Retinal pigment epithelial cell (primary cell): ENCODE results near the gene STX1B.
A peak's percentile ranks its signal among the peaks of the same experiment; 100 is the strongest.

Source experiments
- DNase-seq: peaks from one replicate; pipeline ENCODE4 v3.0.0-alpha.2; 2010; ENCODE audit warnings: low read depth
- H3K4me3 ChIP-seq: 2 replicates; pipeline ENCODE4 v1.5.1; 2011; ENCODE audit warnings: mild to moderate bottlenecking, low read length, control low read depth, moderate library complexity
- TF ChIP-seq, protein P1 (sequence below): conservative IDR thresholded peaks from 2 replicates; pipeline ENCODE4 v1.5.1; 2011; ENCODE audit warnings: low read depth, low read length, control low read depth, inconsistent platforms

The STX1B gene

DNA sequence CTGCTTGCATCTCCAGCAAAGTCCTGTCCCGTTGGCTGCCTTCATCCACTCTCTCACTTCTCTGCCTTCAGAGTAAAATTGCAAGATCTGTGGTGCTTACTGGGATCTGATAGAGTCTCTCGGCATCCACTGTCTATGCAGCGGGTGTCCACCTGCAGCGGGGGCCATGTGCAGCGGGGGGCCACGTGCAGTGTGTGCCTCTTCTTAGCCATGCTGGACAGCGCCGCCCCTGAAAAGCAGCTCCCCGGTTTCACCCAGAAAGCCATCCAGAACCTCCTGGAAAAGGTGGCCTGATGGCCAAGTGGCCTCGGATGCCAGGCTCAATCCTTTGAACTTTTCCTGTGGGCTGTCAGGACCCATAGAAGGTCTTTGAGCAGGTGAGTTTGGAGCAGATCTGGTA lies 32.4 kb upstream of the STX1B start:
- no peak overlapping the region for H3K4me3 ChIP-seq
- DNase-seq: no peak
- TF ChIP-seq, protein P1, sequence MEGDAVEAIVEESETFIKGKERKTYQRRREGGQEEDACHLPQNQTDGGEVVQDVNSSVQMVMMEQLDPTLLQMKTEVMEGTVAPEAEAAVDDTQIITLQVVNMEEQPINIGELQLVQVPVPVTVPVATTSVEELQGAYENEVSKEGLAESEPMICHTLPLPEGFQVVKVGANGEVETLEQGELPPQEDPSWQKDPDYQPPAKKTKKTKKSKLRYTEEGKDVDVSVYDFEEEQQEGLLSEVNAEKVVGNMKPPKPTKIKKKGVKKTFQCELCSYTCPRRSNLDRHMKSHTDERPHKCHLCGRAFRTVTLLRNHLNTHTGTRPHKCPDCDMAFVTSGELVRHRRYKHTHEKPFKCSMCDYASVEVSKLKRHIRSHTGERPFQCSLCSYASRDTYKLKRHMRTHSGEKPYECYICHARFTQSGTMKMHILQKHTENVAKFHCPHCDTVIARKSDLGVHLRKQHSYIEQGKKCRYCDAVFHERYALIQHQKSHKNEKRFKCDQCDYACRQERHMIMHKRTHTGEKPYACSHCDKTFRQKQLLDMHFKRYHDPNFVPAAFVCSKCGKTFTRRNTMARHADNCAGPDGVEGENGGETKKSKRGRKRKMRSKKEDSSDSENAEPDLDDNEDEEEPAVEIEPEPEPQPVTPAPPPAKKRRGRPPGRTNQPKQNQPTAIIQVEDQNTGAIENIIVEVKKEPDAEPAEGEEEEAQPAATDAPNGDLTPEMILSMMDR: no peak

DNA sequence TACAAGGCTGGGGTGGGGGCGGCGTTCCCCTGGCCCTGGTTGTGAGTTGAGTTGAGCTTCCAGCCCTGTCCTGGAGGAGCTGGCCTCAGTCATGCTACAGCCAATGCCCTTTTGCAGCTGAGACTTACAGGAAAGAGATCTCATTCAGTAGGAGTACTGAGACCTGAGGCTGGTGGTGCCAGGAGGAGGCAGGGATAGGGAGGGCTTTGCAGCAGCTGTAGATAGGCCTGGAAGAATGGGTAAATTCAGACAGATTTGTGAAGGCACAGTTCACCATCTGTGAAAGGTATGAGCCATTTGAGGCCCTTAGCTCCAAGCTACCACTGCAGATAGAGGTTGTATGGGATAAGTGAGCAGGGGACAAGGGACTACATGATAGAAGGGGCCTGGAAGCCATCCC lies 28.6 kb upstream of the STX1B start:
- DNase-seq: no peak
- TF ChIP-seq, protein P1: no peak
- no peak overlapping the region for H3K4me3 ChIP-seq

DNA sequence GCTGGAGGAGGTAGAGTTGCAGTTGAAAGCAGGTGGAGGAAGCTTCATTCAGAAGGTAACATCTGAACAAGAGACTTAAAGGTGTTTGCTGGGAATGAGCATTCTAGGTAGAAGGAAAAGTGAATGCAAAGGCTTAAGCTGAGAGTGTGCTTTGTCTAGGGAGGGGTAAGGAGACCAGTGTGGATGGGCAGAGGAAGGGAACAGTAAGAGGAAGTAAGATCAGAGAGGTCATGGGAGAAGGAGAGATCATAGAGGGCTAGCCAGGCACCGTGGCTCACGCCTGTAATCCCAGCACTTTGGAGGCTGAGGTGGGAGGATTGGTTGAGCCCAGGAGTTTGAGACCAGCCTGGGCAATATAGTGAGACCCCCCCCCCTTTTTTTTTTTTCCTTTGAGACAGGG lies 26.3 kb upstream of the STX1B start:
- DNase-seq: no peak
- no peak overlapping the region for H3K4me3 ChIP-seq
- TF ChIP-seq, protein P1: no peak

DNA sequence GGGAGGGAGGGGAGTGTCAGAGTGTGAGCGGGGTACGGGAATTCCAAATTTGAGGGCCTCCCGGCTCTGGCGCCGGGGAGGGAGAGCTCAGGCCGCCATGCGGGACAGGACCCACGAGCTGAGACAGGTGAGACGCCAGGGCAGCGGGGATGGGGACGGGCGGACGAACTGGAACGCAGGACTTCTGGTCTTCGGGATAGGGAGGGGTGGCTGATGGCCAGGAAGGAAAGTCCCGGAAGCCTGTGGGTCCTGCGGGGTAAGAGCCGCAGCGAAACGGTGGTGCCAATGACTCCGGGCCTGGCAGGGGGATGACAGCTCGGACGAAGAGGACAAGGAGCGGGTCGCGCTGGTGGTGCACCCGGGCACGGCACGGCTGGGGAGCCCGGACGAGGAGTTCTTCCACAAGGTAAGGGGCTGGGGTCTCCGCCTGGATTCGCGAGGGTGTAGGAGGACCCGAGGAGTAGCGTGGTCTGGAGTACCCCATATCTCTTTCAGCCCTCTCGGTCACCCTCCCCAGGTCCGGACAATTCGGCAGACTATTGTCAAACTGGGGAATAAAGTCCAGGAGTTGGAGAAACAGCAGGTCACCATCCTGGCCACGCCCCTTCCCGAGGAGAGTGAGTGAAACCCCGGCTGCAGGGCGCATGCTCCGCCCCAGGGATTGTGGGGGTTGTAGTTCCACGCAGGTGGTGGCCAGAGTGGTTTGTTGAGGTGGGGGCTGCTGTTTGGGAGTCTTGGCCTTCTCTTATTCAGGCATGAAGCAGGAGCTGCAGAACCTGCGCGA lies 23.5 kb upstream of the STX1B start:
- TF ChIP-seq, protein P1: no peak
- H3K4me3 ChIP-seq: peak overlapping the region; percentile 99
- no peak for DNase-seq

DNA sequence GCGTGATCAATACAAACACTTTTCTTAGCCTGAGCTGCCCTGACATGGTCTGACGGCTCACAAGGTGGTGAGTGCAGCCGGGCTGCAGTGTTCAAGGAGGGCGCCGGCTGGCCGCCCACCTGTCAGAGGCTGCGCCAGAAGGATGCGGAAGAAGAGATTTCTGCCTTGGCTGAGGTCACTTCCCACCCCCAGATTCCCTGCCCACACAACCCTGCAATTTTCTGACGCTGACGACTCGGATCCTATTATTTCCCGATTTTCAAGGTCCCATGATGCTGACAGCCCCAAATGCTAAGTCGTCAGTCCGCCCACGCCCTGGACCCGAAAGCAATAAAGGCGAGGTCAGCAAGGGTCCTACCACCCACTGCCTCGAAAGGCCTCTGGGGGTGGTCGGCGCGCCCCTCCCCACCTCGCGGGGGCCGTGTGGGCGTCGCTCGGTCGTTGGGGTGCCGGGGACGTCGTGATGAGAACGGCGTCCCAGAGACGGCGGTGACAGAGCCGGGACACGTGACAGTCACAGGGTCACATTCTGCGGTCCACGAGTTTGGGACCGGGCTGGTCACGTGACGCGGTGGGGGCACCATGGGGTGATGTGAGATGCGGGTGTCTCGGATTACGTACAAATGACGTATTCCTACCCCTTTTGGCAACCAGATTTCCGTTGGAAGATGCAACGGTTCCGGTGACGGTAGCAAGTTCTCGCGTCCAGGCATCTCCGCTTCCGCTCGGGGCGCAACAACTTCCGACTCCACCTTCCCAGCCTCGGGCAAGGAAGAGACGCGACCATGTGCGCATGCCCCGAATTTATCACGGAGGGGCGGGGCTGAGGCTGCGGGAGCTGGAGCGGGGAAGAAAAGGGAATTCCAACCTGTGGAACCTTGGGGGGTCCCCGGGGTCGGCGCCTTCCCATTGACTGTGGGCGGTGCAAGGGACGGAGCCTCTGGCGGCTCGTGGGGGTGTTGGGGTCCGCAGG lies 22.6 kb upstream of the STX1B start, which contains the start of gene STX4:
STX4 (plus strand) TSS at position 823 of the 973 bp plus-strand sequence. CDS start 248 bp downstream, outside the sequence.
- H3K4me3 ChIP-seq: peak within 1 kb of the TSS; percentile 99
- DNase-seq: peak; percentile 92
- TF ChIP-seq, protein P1: no peak

DNA sequence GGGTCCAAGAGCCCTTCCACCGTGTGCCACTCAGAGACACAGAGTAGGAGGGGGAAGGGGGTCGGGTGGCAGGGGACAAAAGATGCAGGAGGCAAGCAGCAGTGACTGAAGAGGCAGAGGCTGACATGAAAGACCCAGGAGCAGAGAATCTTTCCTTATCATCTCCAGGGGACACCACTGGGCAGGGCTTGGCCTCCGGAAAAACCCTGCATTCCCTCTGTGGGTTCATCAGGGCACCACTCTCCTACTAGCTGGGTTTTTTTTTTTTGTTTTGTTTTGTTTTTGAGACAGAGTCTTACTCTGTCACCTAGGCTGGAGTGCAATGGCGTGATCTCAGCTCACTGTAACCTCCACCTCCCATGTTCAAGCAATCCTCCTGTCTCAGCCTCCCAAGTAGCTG lies 20.8 kb upstream of the STX1B start:
- TF ChIP-seq, protein P1: no peak
- DNase-seq: no peak
- H3K4me3 ChIP-seq: no peak overlapping the region
